ENCODE data around the gene C1QTNF1.
"Not testable (repeated sequence)": the region's sequence is repeated elsewhere in the genome, so short reads cannot be mapped to it uniquely, and the experiment has no call there.

C1QTNF1 gene

DNA sequence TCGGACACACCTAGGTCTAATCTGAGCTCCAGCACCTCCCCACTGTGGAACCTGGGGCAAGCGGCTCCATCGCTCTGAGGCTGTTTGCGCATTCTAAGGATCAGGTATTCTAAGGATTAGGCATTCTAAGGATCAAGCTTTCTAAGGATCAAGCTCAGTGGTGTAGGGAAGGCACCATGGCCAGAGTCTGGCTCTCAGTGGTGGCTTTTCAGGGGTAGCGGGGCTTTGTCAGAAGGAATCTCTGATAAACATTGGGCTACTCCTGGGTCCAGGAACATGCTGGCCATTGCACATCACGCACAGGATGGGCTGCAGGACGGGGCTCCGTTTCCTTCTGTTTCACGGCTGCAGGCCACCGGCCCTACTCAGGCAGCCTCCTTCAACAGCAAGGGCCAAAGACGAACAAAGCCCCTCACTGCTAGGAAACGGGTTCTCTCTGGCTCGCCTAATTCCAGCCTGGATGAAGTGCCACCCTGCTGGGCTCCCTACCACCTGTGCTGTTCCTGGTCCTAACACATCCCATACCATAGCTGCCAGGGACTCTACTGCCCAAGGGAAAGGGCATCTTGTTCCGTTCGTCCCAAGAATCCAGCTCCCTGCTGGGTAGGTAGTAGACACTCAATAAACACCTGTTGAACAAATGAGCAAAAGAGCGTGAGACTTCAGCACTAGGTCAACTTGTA lies 5.5 kb downstream of the C1QTNF1 start:
- peaks cover 3% of the 10 kb centered on the region for H3K27me3 ChIP-seq (ENCODE audit: insufficient read depth, low read depth, severe bottlenecking)
- H3K4me3 ChIP-seq (ENCODE audit: low read depth, low read length) = no peak overlapping the region
- H3K36me3 ChIP-seq = no peaks in the 10 kb centered on the region
- TF ChIP-seq, protein P1, sequence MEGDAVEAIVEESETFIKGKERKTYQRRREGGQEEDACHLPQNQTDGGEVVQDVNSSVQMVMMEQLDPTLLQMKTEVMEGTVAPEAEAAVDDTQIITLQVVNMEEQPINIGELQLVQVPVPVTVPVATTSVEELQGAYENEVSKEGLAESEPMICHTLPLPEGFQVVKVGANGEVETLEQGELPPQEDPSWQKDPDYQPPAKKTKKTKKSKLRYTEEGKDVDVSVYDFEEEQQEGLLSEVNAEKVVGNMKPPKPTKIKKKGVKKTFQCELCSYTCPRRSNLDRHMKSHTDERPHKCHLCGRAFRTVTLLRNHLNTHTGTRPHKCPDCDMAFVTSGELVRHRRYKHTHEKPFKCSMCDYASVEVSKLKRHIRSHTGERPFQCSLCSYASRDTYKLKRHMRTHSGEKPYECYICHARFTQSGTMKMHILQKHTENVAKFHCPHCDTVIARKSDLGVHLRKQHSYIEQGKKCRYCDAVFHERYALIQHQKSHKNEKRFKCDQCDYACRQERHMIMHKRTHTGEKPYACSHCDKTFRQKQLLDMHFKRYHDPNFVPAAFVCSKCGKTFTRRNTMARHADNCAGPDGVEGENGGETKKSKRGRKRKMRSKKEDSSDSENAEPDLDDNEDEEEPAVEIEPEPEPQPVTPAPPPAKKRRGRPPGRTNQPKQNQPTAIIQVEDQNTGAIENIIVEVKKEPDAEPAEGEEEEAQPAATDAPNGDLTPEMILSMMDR (IDR thresholded peaks at IDR 0.05; ENCODE audit: low read depth, low read length) = 0 out of 2 replicates have a peak, but pooled peaks have one; percentile 1
- H3K9me3 ChIP-seq (ENCODE audit: severe bottlenecking) = no peaks in the 10 kb centered on the region
- H3K27ac ChIP-seq = no peak overlapping the region
- no peak for DNase-seq

DNA sequence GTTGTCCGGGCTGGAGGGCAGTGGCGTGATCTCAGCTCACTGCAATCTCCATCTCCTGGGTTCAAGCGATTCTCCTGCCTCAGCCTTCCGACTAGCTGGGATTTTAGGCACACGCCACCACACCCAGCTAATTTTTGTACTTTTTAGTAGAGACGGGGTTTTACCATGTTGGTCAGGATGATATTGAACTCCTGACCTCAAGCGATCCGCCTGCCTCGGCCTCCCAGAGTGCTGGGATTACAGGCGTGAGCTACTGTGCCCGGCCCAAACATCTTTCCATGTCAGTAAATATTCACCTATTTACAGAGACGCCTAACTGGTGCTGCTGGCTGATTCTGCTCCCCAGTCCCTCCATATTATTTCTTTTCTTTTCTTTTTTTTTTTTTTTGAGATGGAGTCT lies 6.7 kb downstream of the C1QTNF1 start:
- not testable (repeated sequence) for H3K27me3 ChIP-seq (ENCODE audit: insufficient read depth, low read depth, severe bottlenecking); H3K4me3 ChIP-seq (ENCODE audit: low read depth, low read length); H3K27ac ChIP-seq; H3K9me3 ChIP-seq (ENCODE audit: severe bottlenecking); DNase-seq; H3K36me3 ChIP-seq

DNA sequence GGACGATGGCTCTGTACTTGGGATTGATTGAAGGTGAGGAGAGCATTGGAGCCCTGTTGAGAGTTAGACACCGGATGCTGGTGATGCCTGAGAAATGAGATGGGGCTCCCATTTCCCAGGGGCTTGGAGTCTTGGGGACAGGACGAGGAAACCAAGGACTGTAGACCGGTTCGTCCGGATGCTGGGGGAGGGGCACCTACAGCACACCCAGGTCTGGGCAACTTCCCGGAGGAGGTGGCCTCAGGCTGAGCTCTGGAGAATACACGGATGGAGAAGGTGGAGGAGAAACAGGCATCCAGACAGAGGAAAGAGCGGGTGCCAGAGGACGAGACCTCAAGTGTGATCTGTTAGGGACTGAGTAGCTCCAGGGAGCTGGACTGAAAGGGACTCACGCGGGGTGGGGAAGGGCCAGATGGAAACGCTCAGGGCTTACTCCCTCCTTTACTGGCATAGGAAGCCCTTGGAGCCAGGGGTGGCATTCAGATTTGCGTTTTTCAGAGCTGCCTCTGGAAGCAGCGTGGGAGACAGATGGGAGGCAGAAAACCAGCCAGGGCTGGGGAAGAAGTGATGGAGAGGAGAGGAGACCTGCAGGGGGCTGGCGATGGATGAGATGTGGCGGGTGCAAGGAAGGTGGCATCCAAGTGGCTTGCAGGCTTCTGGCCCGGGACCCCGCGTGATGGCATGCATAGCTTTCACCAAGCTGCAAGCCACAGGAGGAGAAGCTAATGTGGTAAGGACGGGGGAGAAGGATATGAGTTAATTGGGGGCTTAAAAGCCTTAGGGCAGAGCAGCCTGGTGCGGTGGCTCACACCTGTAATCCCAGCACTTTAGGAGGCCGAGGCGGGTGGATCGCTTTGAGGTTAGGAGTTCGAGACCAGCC lies 8.3 kb downstream of the C1QTNF1 start:
- Histone ChIP-seq H3K27me3 (ENCODE audit: insufficient read depth, low read depth, severe bottlenecking) (no peaks in the 10 kb centered on the region), H3K36me3 (no peaks in the 10 kb centered on the region), H3K9me3 (ENCODE audit: severe bottlenecking) (no peaks in the 10 kb centered on the region), H3K4me3 (ENCODE audit: low read depth, low read length) (no peak overlapping the region), H3K27ac (no peak overlapping the region)
- TF ChIP-seq, protein P1 (IDR thresholded peaks at IDR 0.05; ENCODE audit: low read depth, low read length) = no peak
- DNase-seq = no peak

DNA sequence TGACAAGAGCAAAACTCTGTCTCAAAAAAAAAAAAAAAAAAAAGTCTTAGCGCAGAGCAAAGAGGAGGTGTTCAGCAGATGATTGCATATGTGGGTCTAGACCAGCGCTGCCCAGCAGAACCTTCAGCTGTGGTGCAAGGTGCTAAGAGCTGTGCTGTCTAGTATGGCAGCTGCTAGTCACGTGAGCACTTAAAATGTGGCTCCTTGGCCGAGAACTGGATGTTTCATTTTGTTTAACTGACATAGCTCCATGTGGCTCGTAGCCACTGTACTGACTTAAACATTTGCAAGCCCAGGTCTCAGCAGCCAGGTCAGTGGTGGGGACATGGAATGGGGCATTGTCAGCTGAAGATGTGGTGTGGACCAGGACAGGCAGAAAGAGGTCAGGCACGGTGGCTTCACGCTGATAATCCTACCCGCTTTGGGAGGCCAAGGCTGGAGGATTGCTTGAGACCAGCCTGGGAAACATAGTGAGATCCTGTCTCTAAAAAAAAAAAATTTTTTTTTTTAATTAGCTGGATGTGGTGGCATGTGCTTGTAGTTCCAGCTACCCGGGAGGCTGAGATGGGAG lies 9.2 kb downstream of the C1QTNF1 start:
- no peaks in the 10 kb centered on the region for H3K9me3 ChIP-seq (ENCODE audit: severe bottlenecking)
- no peak overlapping the region for H3K27ac ChIP-seq
- H3K27me3 ChIP-seq (ENCODE audit: insufficient read depth, low read depth, severe bottlenecking) = no peaks in the 10 kb centered on the region
- H3K36me3 ChIP-seq = no peaks in the 10 kb centered on the region
- no peak overlapping the region for H3K4me3 ChIP-seq (ENCODE audit: low read depth, low read length)
- TF ChIP-seq, protein P1 (IDR thresholded peaks at IDR 0.05; ENCODE audit: low read depth, low read length) = no peak
- no peak for DNase-seq

DNA sequence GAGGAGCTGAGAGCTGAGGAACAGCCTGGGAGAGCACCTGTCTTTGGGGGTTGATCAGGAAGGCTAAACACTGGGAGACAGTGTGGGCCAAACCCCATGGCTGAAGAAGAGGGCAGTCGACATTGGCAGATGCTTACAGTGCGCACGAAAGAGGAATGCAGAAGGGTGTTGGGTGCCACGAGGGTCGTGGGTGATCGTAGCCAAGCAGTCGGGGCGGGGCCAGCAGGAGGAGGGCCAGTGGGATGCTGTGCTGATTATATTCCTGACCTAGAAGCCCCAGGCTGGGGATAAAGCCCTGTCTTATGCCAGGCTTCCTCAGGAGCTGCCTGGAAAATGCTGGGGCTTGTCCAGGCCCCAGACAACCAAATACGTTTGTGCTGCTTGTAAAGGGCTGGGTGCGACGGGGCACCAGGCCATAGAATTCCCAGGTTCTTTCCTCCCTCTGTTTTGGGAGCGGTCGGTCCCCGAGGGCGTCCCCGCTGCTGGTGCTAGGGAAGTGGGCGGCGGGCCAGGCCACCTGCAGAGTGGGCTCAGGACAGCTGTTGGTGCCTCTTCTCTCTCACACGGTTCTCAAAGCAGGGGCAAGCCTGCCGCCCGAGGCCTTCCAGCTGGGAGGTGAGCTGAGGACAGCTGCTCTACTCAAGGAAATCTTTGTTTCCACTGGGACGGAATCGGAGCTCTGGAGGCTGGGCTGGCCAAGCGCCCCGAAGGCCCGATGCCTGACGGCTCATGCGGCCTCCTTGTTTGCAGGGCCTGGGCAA lies 10.0 kb downstream of the C1QTNF1 start:
- no peak overlapping the region for H3K4me3 ChIP-seq (ENCODE audit: low read depth, low read length)
- DNase-seq = peak; percentile 71

More for the DNA sequence above, 10.0 kb downstream of the C1QTNF1 start:
- peak overlapping the region; percentile 17 for H3K27ac ChIP-seq
- TF ChIP-seq, protein P1 (IDR thresholded peaks at IDR 0.05; ENCODE audit: low read depth, low read length) = no peak
- H3K27me3 ChIP-seq (ENCODE audit: insufficient read depth, low read depth, severe bottlenecking) = no peaks in the 10 kb centered on the region
- H3K36me3 ChIP-seq = no peaks in the 10 kb centered on the region
- no peaks in the 10 kb centered on the region for H3K9me3 ChIP-seq (ENCODE audit: severe bottlenecking)

Measured in WERI-Rb-1 (cell line).